Stimulated activated CD4-positive, alpha-beta T cell treated with anti-CD3 and anti-CD28 coated beads, Interleukin-4, amount 100 ng/mL, for 1 hour (primary cell): ENCODE measurements around the gene CDC42EP5.
"Not testable (repeated sequence)": the region's sequence is repeated elsewhere in the genome, so short reads cannot be mapped to it uniquely, and the experiment has no call there.

Experiments
- DNase-seq: peaks from one replicate; pipeline ENCODE4 v3.0.0-alpha.2; 2020

CDC42EP5 gene

DNA sequence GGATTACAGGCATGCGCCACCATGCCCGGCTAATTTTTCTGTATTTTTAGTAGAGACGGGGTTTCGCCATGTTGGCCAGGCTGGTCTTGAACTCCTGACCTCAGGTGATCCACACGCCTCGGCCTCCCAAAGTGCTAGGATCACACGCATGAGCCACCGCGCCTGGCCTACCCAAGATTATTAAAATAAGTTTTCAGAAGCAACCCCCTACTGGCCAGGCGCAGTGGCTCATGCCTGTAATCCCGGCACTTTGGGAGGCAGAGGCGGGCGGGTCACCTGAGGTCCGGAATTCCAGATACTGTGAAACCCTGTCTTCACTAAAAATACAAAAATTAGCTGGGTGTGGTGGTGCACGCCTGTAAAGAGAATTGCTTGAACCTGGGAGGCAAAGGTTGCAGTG is 26.7 kb downstream of the CDC42EP5 start:
- not testable (repeated sequence) for DNase-seq

DNA sequence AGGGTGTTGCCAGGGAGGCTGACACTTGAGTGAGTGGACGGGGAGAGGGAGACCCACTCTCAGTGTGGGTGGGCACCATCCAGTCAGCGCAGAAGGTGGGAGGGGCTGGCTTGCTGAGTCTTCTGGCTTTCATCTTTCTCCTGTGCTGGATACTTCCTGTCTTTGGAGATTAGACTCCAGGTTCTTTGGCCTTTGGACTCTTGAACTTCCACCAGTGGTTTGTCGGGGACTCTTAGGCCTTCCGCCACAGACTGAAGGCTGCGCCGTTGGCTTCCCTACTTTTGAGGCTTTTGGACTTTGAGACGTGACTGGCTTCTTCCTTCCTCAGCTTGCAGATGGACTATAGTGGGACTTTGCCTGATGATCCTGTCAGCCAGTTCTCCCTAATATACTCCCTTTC is 28.4 kb downstream of the CDC42EP5 start:
- DNase-seq = no peak

DNA sequence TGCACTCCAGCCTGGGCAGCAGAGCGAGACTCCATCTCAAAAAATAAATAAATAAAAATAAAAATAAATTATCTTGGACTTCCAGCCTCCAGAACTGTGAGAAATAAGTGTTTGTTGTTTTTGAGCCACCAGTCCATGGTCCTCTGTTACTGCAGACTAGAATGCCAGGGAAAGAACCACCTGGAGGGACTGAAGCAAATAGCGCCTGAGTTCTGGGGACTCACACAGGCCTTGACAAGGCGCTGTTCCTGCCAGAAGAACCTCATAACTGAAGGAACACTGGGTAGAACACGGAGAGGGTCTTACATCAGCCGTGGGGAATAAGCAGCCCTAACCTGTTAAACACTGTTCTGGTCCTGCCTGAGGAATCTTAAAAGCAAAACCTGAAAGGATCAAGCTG is 32.5 kb downstream of the CDC42EP5 start:
- no peak for DNase-seq

DNA sequence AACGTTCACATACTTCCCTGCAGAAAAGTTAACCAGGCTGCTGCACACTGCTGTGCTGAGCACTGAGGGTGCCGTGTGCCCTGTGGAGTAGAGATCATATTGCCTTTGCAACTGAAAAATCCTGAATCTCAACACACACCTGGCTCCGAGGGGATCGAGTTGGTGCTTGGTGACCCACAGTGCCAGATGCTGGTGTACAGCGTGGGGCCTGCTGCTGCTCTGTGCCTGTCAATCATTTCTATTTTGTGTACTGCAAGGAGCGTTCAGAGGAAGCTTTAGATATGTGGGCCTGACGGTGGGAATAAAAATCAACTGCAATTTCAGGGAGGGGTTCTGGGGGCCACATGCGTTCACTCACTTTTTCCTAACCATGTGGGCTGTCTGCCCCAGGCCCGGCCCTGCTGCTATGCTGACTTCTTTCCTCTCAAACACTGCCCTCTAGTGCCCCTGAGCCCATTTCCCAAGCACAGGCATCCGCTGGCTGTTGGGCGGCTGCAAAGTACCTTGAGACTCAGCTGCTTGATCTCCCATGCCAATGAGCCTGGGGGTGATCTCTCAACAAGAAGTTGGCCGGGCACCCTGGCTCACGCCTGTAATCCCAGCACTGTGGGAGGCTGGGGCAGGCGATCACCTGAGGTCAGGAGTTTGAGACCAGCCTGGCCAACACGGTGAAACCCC is 33.8 kb downstream of the CDC42EP5 start:
- DNase-seq = peak; percentile 35

DNA sequence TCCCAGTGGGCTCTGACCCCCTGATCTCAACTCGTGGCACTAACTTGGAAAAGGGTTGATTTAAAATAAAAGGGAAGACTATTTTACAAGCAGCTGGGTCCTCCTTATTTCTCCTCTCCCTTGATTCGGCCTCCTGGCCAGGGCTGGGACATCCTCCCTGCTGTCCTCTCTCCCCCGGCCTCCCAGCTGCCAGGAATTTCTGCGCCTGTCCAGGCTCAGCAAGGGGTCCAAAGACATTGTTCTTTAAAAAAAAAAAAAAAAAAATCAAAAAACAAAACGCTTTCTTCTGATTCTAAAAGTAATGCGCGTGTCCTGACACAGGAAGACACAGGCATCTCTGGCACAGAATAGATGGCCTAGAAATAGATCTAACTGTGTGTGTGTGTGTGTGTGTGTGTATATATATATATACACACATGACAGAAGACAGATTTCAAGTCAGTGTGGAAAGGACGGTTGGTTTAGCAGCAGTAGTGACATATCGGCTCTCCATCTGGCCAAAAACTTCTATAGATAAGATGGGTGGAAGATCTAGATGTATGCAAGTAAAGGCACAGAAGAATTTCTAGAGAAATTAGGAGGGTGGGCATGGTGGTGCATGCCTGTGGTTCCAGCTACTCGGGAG is 36.4 kb downstream of the CDC42EP5 start:
- no peak for DNase-seq

DNA sequence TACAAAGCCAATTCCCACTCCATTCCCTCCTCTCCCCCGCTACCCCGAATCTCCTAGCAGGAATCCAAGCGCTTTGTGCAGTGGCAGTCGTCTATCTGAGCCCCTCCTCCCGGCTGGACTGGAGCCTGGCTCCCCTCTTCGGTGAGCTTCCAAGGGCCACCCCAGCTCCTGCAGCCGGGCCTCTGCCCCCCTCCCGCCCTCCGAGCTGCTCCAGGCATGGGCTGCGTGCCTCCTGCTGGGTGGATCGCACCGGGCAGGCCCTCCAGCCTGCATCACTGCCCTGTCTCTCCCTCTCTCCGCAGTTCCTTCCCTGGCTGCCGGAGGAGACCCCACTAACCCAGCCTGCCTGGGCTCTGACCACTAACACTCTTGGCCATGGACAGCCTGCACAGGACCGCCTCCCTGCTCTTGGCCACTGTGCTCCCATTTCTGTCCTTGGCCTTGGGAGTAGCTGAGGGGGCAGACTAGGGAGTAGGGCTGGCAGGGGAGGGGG is 37.0 kb downstream of the CDC42EP5 start:
- no peak for DNase-seq

DNA sequence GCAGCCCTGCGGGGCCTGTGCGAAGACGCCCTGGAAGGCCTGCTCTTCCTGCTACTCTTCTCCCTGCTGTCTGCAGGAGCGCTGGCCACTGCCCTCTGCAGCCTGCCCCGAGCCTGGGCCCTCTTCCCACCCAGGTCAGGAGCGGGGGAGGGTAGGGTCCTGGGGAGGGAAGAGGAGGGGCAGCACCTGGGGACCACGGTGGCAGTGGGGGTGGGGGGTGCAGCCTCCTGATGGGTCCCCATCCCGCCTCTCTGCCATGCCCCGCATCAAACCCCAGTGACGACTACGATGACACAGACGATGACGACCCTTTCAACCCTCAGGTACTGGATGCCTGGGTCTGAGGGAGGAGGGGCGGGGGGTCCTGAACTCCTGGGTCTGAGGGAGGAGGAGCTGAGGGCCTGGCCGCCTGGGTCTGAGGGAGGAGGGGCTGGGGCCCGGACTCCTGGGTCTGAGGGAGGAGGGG is 37.5 kb downstream of the CDC42EP5 start:
- DNase-seq = no peak

DNA sequence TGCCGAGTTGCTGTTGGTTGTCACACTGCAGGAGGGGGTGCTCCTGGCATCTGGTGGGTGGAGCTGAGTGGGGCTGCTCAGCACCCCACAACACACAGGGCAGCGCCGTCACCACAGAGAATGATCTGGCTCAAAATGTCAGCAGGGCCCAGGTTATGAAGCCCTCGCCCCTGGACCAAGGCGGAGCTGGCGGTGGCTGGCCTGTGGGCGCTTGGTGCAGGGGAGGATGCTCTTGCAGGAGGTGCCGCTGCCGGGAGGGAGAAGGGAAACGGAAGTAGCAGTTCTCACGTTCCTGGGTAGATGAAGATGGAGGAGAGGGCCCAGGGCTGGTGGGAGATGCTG is 38.3 kb downstream of the CDC42EP5 start:
- no peak for DNase-seq

DNA sequence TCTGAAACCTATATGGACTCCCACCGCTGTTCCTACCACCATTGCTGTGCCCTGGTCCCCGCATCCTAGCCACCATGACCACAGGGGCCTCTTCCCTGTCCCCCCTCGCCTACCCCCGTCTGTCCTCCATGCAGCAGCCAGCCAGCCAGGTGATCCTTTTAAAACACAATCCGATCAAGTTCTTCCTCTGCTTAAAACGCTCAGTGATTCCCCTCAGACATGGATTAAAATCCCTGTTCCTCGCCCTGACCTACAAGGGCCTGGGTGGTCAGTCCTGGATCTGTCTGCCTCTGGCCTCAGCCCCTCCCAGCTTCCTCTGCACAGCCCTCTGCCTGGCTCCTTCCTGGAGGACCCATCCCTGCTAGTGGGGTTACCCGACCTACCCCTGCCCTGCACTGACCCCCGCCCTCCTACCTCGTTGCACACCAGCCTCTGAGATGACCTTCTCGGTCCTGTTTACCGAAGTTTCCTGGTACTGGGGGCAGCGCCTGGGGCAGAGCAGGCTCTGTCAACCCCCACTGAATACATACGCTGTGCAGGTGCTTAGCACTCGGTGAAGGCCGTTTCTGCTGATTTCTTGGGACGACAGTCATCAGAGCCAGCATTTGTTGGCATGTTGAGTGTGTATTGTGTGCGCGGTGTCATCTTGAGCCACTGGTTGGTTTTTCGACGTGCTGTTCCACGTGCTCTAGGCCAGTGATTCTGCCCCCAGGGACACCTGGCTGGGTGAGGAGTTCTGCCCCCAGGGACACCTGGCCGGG is 38.8 kb downstream of the CDC42EP5 start:
- no peak for DNase-seq

DNA sequence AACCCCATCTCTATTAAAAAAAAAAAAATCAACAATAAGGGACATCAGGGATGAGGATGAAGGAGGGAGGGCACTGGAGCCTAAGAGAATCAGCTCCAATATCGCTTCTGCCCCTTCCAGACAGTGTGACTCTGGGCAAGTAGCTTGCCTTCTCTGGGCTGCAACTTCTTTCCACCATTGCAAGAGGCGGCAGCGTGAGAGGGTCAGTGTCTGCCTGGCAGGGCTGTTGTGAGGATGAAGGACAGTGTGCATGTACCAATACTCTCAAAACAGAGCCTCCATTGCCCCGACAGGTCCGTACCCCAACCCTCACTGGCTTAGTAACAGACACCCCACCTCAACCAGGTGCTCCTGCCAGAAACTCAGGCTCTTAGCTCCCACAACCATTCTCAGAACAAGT is 39.4 kb downstream of the CDC42EP5 start:
- DNase-seq = no peak

DNA sequence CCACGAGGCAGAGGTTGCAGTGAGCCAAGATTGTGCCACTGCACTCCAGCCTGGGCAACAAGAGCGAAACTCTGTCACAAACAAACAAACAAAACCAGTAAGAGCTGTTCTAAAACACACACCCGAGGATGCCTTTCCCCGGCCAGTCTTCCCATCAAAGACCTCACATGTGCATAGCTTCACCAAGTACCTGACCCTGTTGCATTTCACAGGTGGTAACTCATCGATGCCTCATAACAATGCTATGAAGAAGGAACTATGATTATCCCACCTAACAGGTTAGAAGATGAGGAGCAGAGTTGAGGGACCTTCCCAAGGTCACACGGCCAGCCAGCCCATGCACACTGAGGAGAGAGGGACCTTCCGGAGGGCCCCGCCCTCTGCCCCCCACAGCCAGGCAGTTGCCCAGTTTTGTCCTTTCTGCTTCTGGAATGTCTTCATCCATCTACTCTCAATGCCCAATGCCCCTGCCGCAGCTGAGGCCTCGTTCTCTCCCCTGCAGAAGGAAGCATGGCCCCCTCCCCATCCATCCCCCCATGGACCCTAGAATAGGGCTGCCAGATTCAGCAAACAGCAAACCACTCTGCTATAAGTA is 40.9 kb downstream of the CDC42EP5 start:
- no peak for DNase-seq

DNA sequence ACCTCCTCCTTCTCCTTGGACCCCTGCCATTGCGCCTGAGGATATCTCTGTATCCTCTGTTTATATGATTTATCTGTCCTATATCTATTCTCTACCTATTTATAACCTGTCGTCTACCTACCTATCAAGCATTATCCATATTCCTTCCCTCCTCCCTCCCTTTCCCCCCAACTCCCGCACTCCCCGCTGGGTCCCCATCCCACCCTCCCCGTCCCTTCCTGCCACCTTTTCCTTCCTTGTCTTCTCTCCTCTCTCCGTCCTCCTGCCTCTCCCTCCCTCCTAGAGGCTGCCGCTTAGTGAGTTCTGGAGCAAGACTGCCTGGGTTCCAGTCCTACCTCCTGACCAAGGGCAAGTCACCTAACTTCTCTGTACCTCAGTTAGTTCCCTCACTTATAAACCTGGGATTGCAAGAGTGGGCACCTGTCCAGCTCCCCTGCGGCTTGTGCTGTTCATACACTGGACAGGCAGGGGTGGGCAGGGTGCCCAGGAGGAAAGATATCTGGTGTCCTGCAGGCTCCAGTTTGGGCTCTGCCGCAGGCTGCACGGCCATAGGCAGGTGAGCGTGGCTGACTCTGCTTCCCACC is 41.7 kb downstream of the CDC42EP5 start:
- DNase-seq = no peak

DNA sequence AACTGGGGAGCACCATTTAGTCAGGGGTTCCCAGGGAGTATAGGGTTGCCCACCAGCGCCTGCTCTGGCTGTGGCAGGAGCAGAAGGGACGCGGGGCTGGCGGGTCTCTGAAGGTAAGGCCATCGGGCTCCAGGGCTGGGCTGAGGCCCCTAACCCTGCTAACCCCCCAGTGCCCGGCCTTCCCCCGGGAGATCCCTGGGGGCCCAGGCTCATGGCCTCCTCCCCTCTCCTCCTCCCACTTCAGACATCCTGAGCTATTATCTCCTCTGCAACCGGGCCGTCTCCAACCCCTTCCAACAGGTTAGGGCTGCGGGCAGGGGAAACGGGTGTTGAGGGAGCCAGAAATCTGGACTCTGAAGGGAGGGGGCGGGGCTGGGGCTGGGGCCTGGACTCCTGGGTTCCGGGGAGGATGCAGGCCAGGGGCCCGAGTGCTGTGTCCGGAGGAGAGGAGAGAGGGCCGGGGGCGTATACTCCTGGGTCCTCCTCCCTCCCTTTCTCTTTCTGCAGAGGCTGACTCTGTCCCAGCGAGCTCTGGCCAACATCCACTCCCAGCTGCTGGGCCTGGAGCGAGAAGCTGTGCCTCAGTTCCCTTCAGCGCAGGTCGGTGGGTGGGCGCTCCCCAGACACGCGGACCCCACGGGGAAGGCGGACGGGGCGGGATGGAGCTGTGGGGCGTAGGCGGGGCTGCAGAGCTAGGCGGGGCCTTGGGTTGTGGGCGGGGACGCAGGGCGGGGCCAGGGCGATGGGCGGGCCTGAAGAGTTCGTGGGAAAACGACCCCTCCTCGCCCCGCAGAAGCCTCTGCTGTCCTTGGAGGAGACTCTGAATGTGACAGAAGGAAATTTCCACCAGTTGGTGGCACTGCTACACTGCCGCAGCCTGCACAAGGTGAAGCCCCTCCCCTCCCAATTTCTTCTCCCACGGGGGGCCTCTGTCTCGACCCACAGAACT is 42.5 kb downstream of the CDC42EP5 start:
- peak; percentile 55 for DNase-seq

DNA sequence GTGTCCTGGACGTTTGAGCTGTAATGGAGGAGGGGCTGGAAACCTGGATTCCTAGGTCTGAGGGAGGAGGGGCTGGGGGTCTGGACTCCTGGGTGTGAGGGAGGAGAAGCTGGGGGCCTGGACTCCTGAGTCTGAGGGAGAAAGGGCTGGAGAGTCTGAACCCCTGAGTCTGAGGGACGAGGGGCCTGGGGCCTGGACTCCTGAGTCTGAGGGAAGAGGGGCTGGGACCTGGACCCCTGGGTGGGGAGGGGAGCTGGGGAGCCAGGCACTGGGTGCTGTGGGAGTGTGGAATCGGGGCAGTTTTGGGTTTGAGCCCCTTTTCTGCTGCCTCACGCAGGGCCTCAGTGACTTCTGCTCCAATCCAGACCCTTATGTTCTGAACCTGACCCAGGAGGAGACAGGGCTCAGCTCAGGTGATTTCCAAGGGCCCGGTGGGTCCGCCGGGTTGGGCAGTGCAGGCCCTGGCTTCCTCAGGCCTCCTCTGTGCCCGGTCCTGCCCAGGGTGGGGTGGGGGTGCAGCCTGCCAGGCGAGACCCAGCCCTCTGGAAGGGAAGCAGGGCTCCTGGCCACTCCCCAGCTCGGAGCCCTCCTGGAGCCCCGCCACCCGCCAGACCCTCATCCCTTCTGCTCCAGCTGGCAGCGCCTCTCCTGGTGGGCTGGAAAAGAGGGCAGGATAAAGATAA is 43.4 kb downstream of the CDC42EP5 start:
- DNase-seq = no peak

DNA sequence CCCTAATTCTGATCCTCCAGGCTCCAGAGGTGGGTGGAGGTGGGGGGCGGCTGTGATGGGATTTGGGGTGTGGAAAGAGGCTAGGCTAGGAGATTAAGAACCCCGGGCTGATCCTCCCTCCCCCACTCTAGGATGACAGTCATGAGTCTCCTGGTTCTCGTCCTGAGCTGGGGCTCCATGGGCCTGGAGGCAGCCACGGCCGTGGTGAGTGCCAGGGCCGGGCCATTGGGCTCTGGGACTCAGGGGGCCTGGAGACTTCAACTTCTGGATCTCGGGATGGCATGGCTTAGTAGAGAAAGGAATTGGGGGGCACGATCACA is 44.0 kb downstream of the CDC42EP5 start:
- DNase-seq = no peak

DNA sequence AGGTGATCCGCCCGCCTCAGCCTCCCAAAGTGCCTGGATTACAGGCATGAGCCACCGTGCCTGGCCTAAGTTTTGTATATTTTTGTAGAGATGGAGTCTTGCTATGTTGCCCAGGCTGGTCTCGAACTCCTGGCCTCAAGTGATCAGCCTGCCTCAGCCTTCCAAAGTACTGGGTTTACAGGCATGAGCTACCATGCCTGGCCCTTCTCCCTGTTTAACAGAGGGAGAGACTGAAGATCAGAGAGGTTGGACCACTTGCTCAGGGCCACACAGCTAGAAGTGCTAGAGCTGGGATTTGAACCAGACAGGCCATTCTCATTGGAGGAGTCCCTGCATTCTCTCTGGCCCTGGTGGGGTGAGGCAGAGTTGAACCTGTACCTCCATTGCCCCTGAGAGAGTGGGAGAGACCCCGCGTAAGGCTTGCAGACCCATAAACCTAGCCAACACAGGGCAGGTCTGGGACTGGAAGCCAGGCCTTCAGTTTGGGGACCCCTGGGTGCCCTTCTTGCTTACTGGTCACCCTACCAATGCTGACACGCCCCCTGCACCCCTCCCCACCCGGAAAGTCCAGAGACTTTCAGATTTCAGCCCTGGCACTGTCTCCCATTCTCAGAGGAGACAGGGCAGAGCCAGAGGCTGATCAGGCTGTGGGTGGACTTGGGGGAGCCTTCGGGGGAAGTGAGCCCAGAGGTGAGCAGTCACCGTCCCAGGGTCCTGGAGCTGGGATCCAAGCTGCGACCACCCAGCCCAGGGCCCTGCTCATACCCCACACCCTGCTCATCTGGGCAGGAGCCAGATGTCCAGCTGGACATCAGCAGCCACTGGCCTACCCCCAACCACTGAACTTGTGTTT is 44.5 kb downstream of the CDC42EP5 start:
- no peak for DNase-seq

DNA sequence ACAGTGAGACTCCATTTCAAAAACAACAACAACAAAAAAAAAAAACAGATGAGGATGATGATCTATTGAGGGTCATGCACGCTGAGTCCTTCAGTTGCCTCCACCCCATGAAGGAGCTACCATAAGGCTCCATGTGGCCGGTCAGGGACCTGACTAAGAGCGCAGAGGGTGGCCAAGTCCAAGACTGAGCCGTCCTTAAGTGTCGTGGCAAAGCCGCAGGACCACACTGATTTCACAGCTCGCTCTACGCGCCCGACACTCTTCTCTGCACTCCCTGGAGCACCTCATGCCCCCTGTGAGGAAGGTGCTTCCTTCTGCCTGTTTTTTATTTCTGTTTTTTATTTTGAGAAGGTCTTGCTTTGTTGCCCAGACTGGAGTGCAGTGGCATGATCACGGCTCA is 45.5 kb downstream of the CDC42EP5 start:
- DNase-seq = no peak

DNA sequence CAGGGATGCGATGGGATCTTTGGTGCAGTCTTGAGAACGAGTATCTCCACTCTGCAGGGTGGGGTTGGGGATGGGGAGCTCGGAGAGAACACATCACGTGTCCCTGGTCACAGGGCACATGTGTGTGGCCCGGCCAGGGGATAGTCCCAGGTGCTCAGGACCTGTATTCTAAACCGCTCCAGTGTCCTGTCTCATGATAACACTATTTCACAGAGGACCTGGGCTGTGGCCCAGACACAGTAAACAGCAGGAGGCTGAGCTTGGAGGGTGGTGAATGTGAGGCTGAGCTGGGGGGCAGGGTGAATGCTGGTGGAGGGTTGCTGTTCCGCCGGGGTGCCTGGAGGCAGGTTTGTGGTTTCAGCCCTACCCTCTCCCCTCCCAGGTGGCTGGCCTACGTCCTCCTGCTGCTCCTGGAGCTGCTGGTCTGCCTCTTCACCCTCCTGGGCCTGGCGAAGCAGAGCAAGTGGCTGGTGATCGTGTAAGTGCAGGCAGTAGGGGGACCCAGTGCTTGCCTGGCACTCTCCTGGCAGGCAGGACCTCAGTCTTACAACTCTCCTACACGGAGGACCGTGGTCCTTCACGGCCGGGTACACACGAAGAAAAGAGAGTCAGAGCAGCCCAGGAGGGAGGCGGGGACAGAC is 46.7 kb downstream of the CDC42EP5 start:
- no peak for DNase-seq

DNA sequence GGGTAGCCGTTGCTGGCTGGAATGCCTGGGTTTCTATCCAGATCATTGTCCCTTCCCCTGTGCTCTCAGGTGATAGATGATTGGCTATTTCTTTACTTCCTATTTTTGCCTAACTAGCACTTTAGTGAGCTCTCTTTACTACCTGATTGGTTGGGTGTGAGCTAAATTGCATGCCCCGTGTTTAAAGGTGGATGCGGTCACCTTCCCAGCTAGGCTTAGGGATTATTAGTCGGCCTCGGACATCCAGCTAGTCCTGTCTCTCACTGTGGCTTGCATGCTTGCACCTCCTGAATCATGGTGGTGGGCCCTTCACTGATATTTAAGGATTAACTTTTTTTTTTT is 47.7 kb downstream of the CDC42EP5 start:
- no peak for DNase-seq

DNA sequence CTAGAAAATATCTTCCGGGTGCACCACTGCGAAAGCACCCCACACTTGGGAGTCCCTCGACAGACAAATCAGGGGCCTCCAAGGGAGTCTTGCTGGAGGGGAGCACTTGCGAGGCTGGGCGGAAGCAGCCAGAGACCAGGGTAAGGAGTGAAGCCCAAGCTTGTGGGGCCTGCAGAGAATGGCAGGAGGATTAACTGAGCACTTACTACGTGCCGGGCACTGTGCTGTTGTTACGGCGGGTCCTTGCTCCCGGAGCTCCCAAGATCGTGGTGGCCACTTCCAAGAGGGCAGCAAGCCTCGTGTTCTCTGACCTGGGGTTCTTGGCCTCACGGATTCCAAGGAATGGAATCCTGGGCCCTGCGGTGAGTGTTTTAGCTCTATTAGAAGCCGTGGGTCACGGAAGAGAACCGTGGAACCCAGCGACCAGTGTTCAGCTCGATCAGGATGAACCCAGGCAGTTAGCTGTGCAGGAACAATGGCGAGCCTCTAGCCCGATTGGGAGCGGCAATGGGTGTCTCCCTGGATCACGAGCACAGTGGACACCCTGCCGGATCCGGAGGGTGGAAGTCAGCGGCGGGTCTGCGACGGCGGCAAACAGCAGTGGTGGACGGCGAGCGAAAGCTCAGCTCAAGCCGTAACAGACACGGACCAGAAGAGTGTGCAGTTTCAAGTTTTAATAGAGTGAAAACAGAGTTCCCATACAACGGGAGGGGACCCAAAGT is 48.3 kb downstream of the CDC42EP5 start:
- no peak for DNase-seq
